ENCODE measurements around the gene NDUFB10. TPM values are rescaled to one million over a fixed set of nuclear protein-coding genes. Genes with fewer than 3 reads are reported as not detected.

Gene NDUFB10
- total RNA-seq, 1 experiment from 2014 or later: 527 TPM

GRCh38 chr16:2006317-2006716, 47.0 kb downstream of the NDUFB10 start:
- in situ Hi-C loops (cut with HindIII; ENCODE audit: low pct_unique_long_range_greater_than_20kb, low sequenced_read_pairs): no loop called here
- no peak for DNase-seq (ENCODE audit: low read depth)

GRCh38 chr16:2007081-2007836, 47.9 kb downstream of the NDUFB10 start:
- DNase-seq (ENCODE audit: low read depth): no peak
- in situ Hi-C loops (cut with HindIII; ENCODE audit: low pct_unique_long_range_greater_than_20kb, low sequenced_read_pairs): no loop called here

GRCh38 chr16:2008009-2008526, 48.7 kb downstream of the NDUFB10 start:
- in situ Hi-C loops (cut with HindIII; ENCODE audit: low pct_unique_long_range_greater_than_20kb, low sequenced_read_pairs): no loop called here
- no peak for DNase-seq (ENCODE audit: low read depth)

- DNase-seq (ENCODE audit: low read depth): no peak
- in situ Hi-C loops (cut with HindIII; ENCODE audit: low pct_unique_long_range_greater_than_20kb, low sequenced_read_pairs): no loop called here
Measured at GRCh38 chr16:2008631-2009163, 49.4 kb downstream of the NDUFB10 start.

- in situ Hi-C loops (cut with HindIII; ENCODE audit: low pct_unique_long_range_greater_than_20kb, low sequenced_read_pairs): no loop called here
- DNase-seq (ENCODE audit: low read depth): no peak
Measured at GRCh38 chr16:2009164-2009711, 49.9 kb downstream of the NDUFB10 start.

- in situ Hi-C loops (cut with HindIII; ENCODE audit: low pct_unique_long_range_greater_than_20kb, low sequenced_read_pairs): no loop called here
- peak; percentile 84 for DNase-seq (ENCODE audit: low read depth)
Measured at GRCh38 chr16:2009791-2010510, 50.6 kb downstream of the NDUFB10 start, which contains the start of gene ZNF598. TSS of gene ZNF598 (minus strand) at chr16:2009821.

Other genes starting within 250 kb of the NDUFB10 start
- gene NME3, start 188.0 kb upstream of the NDUFB10 start, total RNA-seq (2014; rRNA removed; shearing (Covaris generic); ENCODE audit: low replicate concordance): 218 and 272 TPM in 2 replicates
- 3.5 and 8.9 TPM in 2 replicates for gene EME2, start 186.7 kb upstream of the NDUFB10 start, total RNA-seq (2014; rRNA removed; shearing (Covaris generic); ENCODE audit: low replicate concordance)
- gene MRPS34, start 186.4 kb upstream of the NDUFB10 start, total RNA-seq (2014; rRNA removed; shearing (Covaris generic); ENCODE audit: low replicate concordance): 434 and 458 TPM in 2 replicates
- 87.3 and 107 TPM in 2 replicates for gene SPSB3, start 177.0 kb upstream of the NDUFB10 start, total RNA-seq (2014; rRNA removed; shearing (Covaris generic); ENCODE audit: low replicate concordance)
- gene NUBP2, start 176.6 kb upstream of the NDUFB10 start, total RNA-seq (2014; rRNA removed; shearing (Covaris generic); ENCODE audit: low replicate concordance): 233 and 346 TPM in 2 replicates
- gene IGFALS, start 165.8 kb upstream of the NDUFB10 start, total RNA-seq (2014; rRNA removed; shearing (Covaris generic); ENCODE audit: low replicate concordance): not detected in 2 replicates
- gene HAGH, start 132.7 kb upstream of the NDUFB10 start, total RNA-seq (2014; rRNA removed; shearing (Covaris generic); ENCODE audit: low replicate concordance): 205 and 219 TPM in 2 replicates
- 120 and 169 TPM in 2 replicates for gene FAHD1, start 132.3 kb upstream of the NDUFB10 start, total RNA-seq (2014; rRNA removed; shearing (Covaris generic); ENCODE audit: low replicate concordance)
- 41.4 and 49.6 TPM in 2 replicates for gene MEIOB, start 87.4 kb upstream of the NDUFB10 start, total RNA-seq (2014; rRNA removed; shearing (Covaris generic); ENCODE audit: low replicate concordance)
- gene HS3ST6, start 41.1 kb upstream of the NDUFB10 start, total RNA-seq (2014; rRNA removed; shearing (Covaris generic); ENCODE audit: low replicate concordance): not detected in 2 replicates
- 275 and 288 TPM in 2 replicates for gene MSRB1, start 16.3 kb upstream of the NDUFB10 start, total RNA-seq (2014; rRNA removed; shearing (Covaris generic); ENCODE audit: low replicate concordance)
- gene RPL3L, start 4.8 kb upstream of the NDUFB10 start, total RNA-seq (2014; rRNA removed; shearing (Covaris generic); ENCODE audit: low replicate concordance): not detected in 2 replicates
- gene RPS2, start 5.3 kb downstream of the NDUFB10 start, total RNA-seq (2014; rRNA removed; shearing (Covaris generic); ENCODE audit: low replicate concordance): 7,960 and 10,766 TPM in 2 replicates
- gene RNF151, start 7.3 kb downstream of the NDUFB10 start, total RNA-seq (2014; rRNA removed; shearing (Covaris generic); ENCODE audit: low replicate concordance): not detected in 2 replicates
- 128 and 160 TPM in 2 replicates for gene TBL3, start 12.5 kb downstream of the NDUFB10 start, total RNA-seq (2014; rRNA removed; shearing (Covaris generic); ENCODE audit: low replicate concordance)
- gene NOXO1, start 21.9 kb downstream of the NDUFB10 start, total RNA-seq (2014; rRNA removed; shearing (Covaris generic); ENCODE audit: low replicate concordance): 0.24 TPM in 1 of 2 replicates, not detected in the other
- 55.9 and 56.8 TPM in 2 replicates for gene GFER, start 24.7 kb downstream of the NDUFB10 start, total RNA-seq (2014; rRNA removed; shearing (Covaris generic); ENCODE audit: low replicate concordance)
- gene SYNGR3, start 30.4 kb downstream of the NDUFB10 start, total RNA-seq (2014; rRNA removed; shearing (Covaris generic); ENCODE audit: low replicate concordance): 37.8 and 44.9 TPM in 2 replicates
- 45.0 and 89.3 TPM in 2 replicates for gene ZNF598, start 50.3 kb downstream of the NDUFB10 start, total RNA-seq (2014; rRNA removed; shearing (Covaris generic); ENCODE audit: low replicate concordance)
- not detected in 2 replicates for gene NPW, start 60.2 kb downstream of the NDUFB10 start, total RNA-seq (2014; rRNA removed; shearing (Covaris generic); ENCODE audit: low replicate concordance)
- 30.3 and 32.4 TPM in 2 replicates for gene NHERF2, start 67.4 kb downstream of the NDUFB10 start, total RNA-seq (2014; rRNA removed; shearing (Covaris generic); ENCODE audit: low replicate concordance)
- 129 and 148 TPM in 2 replicates for gene NTHL1, start 88.3 kb downstream of the NDUFB10 start, total RNA-seq (2014; rRNA removed; shearing (Covaris generic); ENCODE audit: low replicate concordance)
- gene TSC2, start 88.4 kb downstream of the NDUFB10 start, total RNA-seq (2014; rRNA removed; shearing (Covaris generic); ENCODE audit: low replicate concordance): 22.3 and 31.5 TPM in 2 replicates
- 37.4 and 84.9 TPM in 2 replicates for gene PKD1, start 176.4 kb downstream of the NDUFB10 start, total RNA-seq (2014; rRNA removed; shearing (Covaris generic); ENCODE audit: low replicate concordance)
- 8.9 and 9.5 TPM in 2 replicates for gene RAB26, start 189.1 kb downstream of the NDUFB10 start, total RNA-seq (2014; rRNA removed; shearing (Covaris generic); ENCODE audit: low replicate concordance)
- 94.4 and 101 TPM in 2 replicates for gene TRAF7, start 196.2 kb downstream of the NDUFB10 start, total RNA-seq (2014; rRNA removed; shearing (Covaris generic); ENCODE audit: low replicate concordance)
- gene CASKIN1, start 237.1 kb downstream of the NDUFB10 start, total RNA-seq (2014; rRNA removed; shearing (Covaris generic); ENCODE audit: low replicate concordance): 0.03 TPM in 1 of 2 replicates, not detected in the other
- 81.6 and 90.5 TPM in 2 replicates for gene MLST8, start 245.9 kb downstream of the NDUFB10 start, total RNA-seq (2014; rRNA removed; shearing (Covaris generic); ENCODE audit: low replicate concordance)